ENCODE data around the gene ATOSB. TPM values are rescaled to one million over a fixed set of nuclear protein-coding genes. Genes with fewer than 3 reads are reported as not detected.
A peak's percentile ranks its signal among the peaks of the same experiment; 100 is the strongest.
"Not testable (repeated sequence)": the region's sequence is repeated elsewhere in the genome, so short reads cannot be mapped to it uniquely, and the experiment has no call there.

The ATOSB gene
- total RNA-seq, result 12.2 TPM

- FAIRE-seq, result no peak
- DNase-seq (ENCODE audit: low spot score in 2 of 2), result peak; percentile 64 to 85
These were observed at the start of gene ATOSB for GRCh38 chr9:35115680-35116538. Gene ATOSB, minus strand, starts transcription at chr9:35115862. Its CDS starts 7,588 bp downstream, at chr9:35108274.

- DNase-seq (ENCODE audit: low spot score in 2 of 2), result no peak
- no peak for FAIRE-seq
These were observed 49.0 kb upstream of the ATOSB start for GRCh38 chr9:35164711-35165110.

GRCh38 chr9:35163413-35163812 is 47.8 kb upstream of the ATOSB start:
- DNase-seq (ENCODE audit: low spot score in 2 of 2) (no peak), FAIRE-seq (no peak)

GRCh38 chr9:35162605-35163315 is 47.1 kb upstream of the ATOSB start:
- FAIRE-seq (no peak), DNase-seq (ENCODE audit: low spot score in 2 of 2) (no peak)

- DNase-seq (ENCODE audit: low spot score in 2 of 2) (peak; percentile 91 to 96), FAIRE-seq (no peak)
These were observed 46.3 kb upstream of the ATOSB start, which contains the start of gene UNC13B for GRCh38 chr9:35161713-35162604. Gene UNC13B, plus strand, starts transcription at chr9:35162009. Its CDS starts 275 bp downstream, at chr9:35162284.

- FAIRE-seq (no peak), DNase-seq (ENCODE audit: low spot score in 2 of 2) (no peak)
These were observed 43.0 kb upstream of the ATOSB start for GRCh38 chr9:35158501-35159280.

GRCh38 chr9:35157836-35158235 is 42.2 kb upstream of the ATOSB start:
- DNase-seq (ENCODE audit: low spot score in 2 of 2); FAIRE-seq: not testable (repeated sequence)

GRCh38 chr9:35156781-35157180 is 41.1 kb upstream of the ATOSB start:
- DNase-seq (ENCODE audit: low spot score in 2 of 2) (no peak), FAIRE-seq (no peak)

GRCh38 chr9:35152926-35153325 is 37.3 kb upstream of the ATOSB start:
- no peak for DNase-seq (ENCODE audit: low spot score in 2 of 2)
- FAIRE-seq, result no peak

- DNase-seq (ENCODE audit: low spot score in 2 of 2); FAIRE-seq: not testable (repeated sequence)
These were observed 32.4 kb upstream of the ATOSB start for GRCh38 chr9:35147941-35148563.

- no peak for FAIRE-seq
These were observed 26.4 kb upstream of the ATOSB start for GRCh38 chr9:35142037-35142436.

GRCh38 chr9:35140093-35140492 is 24.4 kb upstream of the ATOSB start:
- FAIRE-seq (no peak), DNase-seq (ENCODE audit: low spot score in 2 of 2) (no peak)

More at GRCh38 chr9:35142037-35142436, 26.4 kb upstream of the ATOSB start:
- DNase-seq (ENCODE audit: low spot score in 2 of 2), result no peak

GRCh38 chr9:35136866-35137265 is 21.2 kb upstream of the ATOSB start:
- FAIRE-seq (no peak), DNase-seq (ENCODE audit: low spot score in 2 of 2) (no peak)

- FAIRE-seq, result no peak
- DNase-seq (ENCODE audit: low spot score in 2 of 2), result no peak
These were observed 20.3 kb upstream of the ATOSB start for GRCh38 chr9:35135988-35136387.

- no peak for DNase-seq (ENCODE audit: low spot score in 2 of 2)
- FAIRE-seq, result no peak
These were observed 19.3 kb upstream of the ATOSB start for GRCh38 chr9:35134920-35135319.

GRCh38 chr9:35116898-35117551 is 1.4 kb upstream of the ATOSB start:
- FAIRE-seq (no peak), DNase-seq (ENCODE audit: low spot score in 2 of 2) (peak in 1 of 2 donors; percentile 76)

- FAIRE-seq, result no peak
These were observed 856 bp upstream of the ATOSB start for GRCh38 chr9:35116539-35116897.

GRCh38 chr9:35114840-35115628 is 628 bp downstream of the ATOSB start:
- DNase-seq (ENCODE audit: low spot score in 2 of 2), result no peak

More at GRCh38 chr9:35116539-35116897, 856 bp upstream of the ATOSB start:
- no peak for DNase-seq (ENCODE audit: low spot score in 2 of 2)

More at GRCh38 chr9:35114840-35115628, 628 bp downstream of the ATOSB start:
- FAIRE-seq, result no peak

Data from frontal cortex (tissue), 4 donors.